ENCODE measurements around the gene CSF3R.
"Not testable (repeated sequence)": the region's sequence is repeated elsewhere in the genome, so short reads cannot be mapped to it uniquely, and the experiment has no call there.

CSF3R gene

DNA sequence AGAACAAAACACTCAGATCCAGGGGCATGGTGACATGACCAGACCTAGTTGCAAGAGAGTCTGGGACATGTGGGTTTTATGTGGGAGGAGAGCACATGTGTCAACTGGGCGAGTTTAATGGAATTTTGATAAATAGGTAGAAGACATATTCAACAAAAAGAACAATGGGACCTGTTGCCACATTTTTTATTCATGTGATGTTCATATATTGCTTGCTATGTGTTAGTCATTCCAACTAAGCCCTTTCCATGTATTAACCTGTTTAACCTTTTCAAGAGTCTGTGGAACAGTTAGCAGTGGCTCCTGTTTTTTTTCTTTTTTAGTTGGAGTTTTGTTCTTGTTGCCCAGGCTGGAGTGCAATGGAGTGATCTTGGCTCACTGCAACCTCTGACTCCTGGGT lies 30.1 kb upstream of the CSF3R start:
- DNase-seq: peak; percentile 18

DNA sequence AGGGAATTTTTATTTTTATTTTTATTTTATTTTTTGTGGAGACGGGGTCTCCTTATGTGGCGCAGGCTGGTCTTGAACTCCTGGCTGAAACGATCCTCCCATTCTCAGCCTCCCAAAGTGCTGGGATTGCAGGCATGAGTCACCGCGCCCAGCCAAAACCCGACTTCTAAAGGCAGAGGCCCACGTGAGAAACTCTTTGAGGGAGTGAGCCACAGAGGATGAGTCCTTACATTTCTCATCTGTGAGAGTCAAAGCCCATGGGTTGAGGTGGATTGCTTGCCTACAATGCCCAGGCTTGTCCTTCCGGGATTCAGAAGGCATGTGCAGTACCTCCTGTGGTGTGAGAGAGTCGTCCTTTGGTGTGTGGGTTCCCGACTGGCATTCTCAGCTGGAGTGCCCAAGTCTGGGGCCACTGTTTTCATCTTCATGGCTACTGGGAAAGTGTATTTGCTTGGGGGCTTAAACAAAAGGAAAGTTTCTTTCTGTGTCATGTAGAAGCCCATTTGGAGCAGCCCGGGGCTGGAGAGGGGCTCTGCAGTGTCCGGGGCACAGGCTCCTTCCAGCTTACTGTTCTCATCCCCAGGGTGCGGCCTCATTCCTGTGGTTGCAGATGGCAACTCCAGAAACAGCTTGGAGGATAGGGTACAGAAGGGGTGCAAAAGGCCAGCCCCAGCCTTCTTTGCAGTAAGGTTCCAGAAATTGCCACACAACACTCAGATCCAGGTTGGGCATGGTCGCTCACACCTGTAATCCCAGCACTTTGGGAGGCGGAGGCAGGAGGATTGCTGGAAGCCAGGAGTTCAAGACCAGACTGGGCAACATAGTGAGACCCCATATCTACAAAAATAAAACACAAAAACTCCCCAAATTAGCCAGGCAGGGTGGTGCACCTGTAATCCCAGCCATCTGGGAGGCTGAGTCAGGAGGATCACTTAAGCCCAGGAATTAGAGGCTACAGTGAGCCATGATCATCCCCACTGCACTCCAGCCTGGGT lies 29.4 kb upstream of the CSF3R start:
- no peak for DNase-seq

DNA sequence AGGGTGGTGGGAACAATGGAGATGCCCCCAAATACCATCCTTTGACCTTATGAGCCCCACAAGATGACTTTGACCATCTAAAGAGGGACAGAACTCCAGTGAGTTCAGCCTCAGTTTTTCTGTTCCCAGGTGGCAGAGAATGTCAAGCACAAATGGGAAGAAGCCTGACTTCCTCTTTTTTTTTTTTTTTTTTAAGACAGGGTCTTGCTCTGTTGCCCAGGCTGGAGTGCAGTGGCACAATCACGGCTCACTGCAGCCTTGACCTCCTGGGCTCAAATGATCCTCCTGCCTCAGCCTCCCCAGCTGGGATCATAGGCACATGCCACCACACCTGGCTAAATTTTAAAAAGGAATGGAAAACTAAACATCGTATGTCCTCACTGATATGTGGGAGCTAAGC lies 28.5 kb upstream of the CSF3R start:
- peak; percentile 21 for DNase-seq

DNA sequence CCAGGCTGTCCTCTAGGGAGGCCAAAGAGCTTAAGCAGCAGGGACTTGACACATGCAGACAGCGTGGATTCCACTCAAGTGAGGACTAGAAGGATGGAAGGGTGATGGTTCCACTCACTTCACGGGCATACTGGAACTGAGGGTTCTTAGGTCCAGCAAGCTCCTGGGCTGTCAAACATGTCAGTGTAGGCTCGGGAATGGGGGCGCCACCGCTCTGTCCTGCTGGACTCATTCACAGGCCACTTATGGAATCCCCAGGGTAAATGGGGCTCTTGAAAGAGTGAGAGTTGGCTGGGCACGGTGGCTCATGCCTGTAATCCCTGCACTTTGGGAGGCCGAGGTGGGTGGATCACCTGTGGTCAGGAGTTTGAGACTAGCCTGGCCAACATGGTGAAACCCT lies 27.7 kb upstream of the CSF3R start:
- DNase-seq: no peak

DNA sequence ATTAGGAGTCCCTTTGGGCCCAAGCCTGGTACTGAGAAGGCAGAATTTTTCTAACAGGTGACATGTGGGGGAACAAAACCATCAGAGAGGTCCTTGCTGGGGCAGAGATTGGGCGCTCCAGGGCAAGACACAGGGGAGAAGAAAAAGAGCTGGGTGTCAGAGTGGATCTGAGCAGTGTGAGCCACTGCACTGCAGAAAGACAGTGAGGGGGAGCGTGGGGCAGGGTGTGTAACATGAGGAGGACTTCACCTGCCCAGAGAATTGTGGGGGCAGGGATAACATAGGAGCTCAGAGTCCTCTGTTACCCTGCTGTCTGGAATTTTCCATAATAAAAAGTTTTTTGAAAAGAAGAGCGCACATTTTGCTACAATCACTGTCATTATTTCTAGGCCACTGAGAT lies 25.5 kb upstream of the CSF3R start:
- DNase-seq: no peak

DNA sequence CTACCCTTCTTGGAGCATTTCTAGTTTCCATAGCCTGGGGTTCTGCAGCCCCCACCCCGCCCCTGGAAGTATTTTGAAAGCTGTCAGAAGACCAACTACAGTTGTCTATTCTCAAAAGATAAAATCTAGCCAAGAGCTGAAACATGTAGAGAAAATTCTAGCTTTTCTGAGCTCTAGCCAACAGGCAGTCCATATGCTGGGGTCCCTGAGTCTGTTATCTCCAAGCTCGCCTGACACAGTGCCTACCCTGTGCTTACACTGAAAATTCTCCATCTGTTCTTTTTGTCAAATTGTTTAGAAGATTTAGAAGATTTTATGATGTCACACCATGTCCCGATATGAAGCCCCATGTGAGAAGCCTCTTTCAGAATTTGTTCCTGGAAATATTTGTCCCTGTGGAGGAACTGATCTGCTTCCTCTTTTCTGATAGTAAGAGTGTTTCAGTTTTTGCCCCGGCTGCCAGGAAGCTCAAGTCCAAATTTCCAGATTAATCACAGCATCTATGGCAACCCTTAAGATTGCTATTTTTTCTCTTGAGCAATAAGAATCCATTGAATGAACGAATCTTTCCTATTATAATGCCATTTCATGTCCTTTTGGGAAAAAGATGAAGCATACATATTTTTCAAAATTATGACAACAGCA lies 23.7 kb upstream of the CSF3R start:
- no peak for DNase-seq

DNA sequence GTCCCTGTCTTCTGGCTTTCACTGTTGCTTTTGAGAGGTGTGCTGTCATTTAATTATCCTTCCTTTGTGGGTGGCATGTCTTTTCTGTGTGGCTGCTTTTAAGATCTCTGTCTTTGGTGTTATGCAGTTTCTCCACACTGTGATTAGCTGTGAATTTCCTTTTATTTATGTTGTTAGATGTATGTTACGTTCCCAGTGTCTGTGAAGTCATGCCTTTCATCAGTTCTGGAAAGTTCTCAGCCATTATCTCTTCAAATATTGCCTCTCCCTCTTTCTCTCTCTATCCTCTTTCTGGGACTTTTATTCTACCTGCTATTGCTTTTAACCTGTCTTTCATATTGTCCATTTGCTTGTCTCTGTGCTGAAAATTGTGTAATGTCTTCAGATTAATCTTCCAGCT lies 21.0 kb upstream of the CSF3R start:
- DNase-seq: no peak

DNA sequence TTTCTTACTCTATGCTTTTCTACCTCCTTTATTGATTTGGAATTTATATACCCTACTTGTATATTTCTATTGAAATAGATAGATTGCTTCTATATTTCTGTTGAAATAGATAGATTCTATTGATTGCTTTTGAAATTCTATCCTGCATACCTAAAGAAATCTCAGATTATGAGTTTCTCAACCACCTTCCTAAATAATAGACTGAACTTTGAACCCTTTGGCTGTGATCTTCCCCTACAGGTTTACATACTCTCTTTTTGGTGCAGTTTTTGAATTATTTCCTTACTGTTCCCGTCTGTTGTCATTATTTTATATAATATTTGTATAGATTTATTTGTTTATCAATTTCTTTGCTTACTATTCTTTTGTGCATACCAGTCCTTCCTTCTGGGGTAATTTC lies 20.4 kb upstream of the CSF3R start:
- no peak for DNase-seq

DNA sequence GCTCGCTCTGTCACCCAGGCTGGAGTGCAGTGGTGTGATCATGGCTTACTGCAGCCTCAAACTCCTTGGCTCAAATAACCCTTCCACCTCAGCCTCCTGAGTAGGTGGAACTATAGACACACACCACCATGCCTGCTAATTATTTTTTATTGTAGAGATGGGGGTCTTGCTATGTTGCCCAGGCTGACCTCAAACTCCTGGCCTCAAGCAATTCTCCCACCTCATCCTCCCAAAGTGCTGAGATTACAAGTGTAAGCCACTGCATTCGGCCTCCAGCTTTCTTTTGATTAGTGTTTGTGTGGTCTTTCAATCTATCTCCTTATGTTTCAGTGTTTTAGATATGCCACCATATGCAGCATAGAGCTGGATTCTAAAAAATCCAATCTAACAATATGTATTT lies 19.9 kb upstream of the CSF3R start:
- DNase-seq: no peak

DNA sequence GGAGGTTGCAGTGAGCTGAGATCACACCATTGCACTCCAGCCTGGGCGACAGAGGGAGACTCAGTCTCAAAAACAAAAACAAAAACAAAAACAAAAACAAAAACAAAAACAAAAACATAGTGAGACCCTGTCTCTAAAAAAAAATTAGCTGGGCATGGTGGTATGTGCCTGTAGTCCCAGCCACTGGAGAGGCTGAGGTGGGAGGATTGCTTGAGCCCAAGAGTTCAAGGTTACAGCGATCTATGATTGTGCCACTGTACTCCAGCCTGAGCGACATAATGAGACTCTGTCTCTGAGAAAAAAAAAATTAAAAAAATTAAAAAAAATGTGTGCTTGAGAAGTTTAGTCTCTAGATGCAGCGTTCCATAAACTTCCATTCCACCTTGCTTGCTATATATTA lies 19.2 kb upstream of the CSF3R start:
- not testable (repeated sequence) for DNase-seq

DNA sequence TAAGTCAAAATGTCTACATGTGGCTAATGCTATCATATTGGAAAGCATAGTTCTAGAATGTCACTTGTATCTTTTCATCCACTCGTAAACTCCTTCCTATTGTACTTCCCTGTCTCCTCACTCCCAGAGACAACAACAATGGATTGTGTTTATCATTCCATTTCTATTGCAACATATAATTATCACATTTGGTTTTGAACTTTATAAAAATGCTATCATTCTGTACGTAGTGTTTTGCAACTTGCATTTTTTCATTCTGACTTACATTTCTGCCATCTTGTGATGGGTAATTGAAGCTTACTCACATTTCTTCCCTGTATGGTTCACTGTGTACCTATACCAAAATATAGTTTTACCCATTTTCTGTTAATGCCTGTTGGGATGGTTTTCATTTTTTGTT lies 14.5 kb upstream of the CSF3R start:
- DNase-seq: no peak

DNA sequence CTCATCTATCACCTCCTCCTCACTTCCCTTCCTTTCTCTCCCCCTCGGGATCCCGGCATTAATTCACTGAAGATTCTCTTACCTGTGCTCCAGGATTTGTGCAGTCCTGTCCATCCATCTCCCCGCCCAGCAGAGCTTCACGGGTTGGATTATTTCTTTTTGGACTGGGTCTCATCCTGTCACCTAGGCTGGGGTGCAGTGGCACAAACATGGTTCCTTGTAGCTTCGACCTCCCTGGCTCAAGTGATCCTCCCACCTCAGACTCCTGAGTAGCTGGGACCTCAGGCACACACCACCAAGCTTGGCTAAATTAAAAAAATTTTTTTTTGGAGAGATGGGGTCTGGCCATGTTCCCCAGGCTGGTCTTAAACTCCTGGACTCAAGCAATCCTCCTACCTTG lies 12.3 kb upstream of the CSF3R start:
- DNase-seq: no peak

DNA sequence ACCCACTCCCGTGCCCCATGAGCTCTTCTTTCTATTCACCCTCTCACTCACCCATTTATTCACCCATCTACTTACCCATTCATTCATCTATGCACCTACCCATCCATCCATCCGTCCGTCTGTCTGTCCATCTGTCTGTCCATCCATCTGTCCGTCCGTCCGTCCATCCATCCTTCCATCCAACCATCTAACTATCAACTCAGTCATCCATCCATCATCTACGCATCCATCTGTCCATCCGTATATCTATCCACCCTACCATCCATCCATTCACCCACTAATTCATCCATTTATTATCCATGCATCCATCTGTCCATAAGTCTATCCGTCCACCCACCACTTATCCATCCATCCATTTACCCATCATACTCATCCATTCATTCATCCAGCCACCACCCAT lies 10.8 kb upstream of the CSF3R start:
- DNase-seq: no peak

DNA sequence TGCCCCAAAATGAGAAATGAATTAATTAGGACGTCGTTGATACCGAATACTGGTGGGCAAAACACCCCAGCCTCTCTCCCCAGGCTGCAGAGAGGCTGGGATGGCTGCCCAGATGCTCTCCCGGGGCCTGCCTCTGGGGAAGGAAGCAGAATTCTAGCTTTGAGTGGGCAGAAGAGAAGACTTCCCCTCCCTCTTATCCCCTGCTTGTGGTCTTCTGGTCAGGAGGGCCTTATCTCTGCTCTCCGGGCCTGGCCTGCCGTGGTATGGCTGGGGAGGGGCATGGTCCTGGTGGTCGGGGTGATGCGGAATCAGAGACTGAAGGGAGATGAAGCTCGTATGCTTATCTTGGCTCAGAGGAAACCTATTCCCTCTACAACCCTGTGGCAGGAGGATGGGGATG lies 9.8 kb upstream of the CSF3R start:
- DNase-seq: peak; percentile 96

DNA sequence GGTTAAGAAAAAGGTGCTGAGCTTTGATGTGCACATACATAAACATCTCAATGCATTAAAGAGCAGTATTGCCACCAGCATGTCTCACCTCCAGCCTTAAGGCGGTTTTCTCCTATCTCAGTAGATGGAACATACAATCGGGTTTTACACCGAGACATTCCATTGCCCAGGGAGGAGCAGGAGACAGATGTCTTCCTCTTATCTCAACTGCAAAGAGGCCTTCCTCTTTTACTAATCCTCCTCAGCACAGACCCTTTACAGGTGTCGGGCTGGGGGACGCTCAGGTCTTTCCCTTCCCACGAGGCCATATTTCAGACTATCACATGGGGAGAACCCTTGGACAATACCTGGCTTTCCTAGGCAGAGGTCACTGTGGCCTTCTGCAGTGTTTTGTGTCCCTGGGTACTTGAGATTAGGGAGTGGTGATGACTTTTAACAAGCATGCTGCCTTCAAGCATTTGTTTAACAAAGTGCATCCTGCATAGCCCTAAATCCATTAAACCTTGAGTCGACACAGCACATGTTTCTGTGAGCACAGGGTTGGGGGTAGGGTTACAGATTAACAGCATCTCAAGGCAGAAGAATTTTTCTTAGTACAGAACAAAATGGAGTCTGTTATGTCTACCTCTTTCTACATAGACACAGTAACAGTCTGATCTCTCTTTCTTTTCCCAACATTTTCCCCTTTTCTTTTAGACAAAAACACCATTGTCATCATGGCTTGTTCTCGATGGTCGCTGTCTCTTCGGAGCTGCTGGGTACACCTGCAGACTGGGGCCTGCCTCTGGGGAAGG lies 6.7 kb upstream of the CSF3R start:
- DNase-seq: peak; percentile 27

DNA sequence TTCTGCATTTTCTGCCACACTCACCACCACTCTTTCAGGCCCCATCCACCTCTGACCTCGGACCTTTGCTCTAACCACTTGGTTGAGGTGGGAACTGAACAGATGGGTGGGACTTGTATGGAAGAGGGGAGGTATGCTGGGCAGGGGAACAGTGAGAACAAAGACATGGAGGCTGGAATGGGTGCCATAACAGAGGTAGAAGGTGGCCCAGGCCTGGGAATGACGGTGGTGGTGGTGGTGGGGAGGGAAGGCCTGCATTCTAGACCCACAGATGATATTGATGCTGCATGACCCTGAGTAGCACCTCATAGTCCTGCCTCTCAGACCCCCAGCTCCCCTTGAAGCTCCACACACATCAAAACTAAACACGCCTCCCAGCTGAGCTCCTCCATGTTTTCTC lies 5.2 kb upstream of the CSF3R start:
- DNase-seq: no peak

DNA sequence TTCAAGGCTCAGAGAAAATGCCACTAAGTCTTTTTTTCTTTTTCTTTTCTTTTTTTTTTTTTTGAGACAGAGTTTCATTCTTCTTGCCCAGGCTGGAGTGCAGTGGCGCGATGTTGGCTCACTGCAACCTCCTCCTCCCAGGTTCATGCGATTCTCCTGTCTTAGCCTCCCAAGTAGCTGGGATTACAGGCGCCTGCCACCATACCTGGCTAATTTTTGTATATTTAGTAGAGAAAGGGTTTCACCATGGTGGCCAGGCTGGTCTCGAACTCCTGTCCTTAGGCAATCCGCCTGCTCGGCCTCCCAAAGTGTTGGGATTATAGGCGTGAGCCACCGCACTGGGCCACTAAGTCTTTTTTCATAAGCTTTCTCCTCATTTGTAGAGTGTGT lies 4.6 kb upstream of the CSF3R start:
- not testable (repeated sequence) for DNase-seq

DNA sequence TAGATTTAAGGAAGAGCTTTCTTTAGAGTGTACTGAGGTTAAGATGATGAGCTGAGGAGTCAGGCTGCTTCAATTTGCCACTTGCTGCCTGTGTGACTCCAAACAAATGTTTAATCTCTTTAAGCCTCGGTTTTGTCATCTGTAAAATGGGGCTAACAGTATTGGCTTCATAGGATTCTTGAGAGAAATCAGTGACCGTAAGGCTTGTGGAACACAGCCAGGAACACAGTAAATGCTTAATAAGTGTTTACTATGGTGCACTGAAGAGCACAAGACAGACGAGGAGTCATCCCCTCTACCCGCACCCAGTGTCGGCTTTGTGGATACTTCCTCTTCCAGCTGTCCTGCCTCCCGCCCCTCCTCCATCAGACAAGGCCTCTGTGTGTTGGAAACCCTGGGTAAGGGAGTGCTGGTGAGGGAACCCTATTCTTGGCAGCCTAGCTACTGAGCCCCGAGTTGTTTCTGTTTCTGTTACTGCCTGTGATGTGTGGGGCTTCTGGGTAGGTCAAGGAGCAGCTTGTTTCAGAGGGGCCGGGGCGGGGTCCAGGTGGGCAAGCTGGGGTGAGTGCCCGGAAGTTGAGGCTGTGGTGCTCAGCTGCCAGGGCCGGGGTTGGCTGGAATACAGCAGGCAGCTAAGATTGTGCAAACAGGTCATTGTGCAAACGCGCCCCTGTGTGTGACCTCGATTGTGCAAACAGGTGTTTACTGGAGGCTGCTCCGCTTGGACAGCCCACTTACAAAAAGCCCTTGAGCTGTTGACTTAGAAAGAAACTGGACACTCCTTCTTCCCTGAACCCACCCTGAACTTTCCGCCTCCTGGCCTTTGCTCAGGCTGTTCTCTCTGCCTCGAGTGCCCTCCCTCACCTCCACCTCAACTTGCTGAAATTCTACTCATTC lies 4.0 kb upstream of the CSF3R start:
- DNase-seq: peak; percentile 83

DNA sequence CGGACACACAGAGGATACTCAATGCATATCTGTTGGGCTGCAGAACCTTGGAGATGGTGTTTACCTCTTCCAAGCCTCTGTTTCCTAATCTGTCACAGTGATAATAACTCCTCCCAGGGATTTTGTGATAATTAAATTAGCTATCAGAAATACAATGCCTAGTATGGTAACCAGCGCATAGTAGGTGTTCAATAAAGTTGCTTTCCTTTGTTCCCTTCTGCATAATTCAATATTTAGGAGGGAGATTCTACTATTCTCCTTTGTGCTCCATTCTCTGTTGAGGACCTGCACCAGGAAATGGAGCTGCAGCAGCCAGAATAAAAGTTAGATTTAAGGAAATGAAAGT lies 3.4 kb upstream of the CSF3R start:
- DNase-seq: no peak

DNA sequence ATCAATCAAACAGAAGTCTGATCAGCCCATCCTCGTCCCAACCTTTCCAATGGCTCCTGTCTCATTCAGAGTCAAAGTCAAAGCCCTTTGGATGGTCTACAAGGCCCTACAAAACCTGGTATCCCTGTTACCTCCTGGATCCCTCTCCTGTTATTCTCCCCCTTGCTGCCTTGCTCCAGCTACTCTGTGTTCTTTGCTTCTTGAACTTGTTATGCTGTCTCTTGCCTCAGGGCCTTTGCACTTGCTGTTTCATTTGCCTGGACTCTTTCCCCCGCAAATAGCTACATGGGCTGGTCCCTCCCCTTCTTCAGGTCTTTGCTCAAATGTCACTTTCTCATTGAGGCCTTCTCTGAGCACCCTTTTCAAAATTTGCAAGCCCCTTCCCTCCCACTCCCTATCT lies 1.4 kb upstream of the CSF3R start:
- no peak for DNase-seq

DNA sequence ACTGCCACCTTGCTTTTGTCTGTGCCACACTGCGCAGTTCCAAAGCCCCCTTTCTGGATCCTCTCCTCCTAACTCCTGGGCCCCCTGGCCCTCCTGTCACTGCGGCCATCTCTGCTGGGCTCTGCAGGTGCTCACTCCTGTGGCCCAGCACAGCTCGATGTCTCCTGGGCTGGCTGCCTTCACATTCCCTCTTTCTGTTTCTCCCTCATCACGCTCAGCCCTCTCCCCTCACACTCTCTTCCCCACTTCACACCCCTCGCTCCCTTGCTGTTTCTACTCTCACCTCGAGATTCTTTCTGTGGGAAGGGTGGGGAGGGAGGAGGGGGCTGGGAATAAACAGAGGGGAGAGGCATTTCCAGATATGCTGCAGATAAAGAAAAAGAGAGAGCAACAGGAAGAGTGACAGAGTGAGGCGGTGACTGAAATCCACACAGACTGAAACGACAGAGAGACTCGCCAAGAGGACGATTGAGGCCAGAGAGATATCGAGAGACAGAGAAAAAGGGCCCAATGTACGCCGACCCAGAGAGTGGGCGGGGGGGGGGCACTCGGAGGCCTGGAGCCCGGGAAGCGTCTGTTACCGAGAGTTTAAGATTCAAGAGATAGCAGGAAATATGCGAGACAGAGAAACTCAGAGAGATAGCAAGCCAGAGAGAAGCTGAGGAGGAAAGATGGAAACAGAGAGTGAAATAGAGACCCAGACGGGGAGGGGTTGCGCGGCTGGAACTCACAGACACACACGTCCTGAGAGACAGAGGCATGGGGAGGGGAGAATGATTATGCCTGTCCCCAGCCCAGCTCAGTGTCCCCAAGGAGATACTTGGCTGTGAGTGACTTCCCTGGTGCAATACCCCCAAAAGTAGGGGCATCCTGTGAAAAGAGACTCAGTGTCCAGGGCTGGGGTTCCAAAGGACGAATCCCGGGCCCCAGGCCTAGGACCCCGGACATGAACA lies 666 bp downstream of the CSF3R start:
- peak; percentile 56 for DNase-seq

DNA sequence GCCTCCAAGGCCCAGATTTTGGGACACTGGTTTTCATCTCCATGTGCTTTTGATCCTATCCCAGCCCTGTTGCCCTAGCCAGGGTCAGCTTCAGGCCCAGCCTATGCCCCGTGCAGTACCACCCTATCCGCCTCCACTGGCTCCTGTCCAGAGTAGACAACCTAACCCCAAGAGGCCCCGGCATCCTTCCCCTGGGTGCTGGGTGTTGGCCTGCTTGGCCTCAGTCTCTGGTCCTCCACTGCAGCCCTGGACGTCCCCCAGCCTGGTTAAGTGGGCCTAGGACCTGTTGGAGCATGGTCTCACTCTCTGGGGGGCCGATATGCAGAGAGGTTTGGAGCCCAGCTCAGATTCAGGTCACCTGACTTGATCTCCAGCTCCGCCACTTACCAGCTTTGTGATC lies 1.6 kb downstream of the CSF3R start:
- no peak for DNase-seq
